HG03520 (cell line): Measurements from ENCODE around the gene CHST8.
"Not testable (repeated sequence)": the region's sequence is repeated elsewhere in the genome, so short reads cannot be mapped to it uniquely, and the experiment has no call there.

Experiments used
- ATAC-seq: cut with Tn5 transposase; IDR thresholded peaks from one replicate; pipeline ENCODE4 v1.9.1; 2021; ENCODE audit warnings: mild to moderate bottlenecking, moderate library complexity; ENCODE audit not compliant: unreplicated experiment

The CHST8 gene

DNA sequence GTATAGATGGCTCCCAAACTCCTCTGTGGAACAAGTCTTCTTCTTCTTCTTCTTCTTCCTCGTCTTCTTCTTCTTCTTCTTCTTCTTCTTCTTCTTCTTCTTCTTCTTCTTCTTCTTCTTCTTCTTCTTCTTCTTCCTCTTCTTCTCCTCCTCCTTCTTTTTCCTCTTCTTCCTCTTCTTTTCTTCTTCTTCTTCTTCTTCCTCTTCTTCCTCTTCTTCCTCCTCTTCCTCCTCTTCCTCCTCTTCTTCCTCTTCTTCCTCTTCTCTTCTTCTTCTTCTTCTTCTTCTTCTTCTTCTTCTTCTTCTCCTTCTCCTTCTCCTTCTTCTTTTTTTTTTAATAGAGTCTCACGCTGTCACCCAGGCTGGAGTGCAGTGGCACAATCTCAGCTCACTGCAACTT is 3.4 kb upstream of the CHST8 start:
- not testable (repeated sequence) for ATAC-seq

GRCh38 chr19:33618884-33619283 is 2.9 kb upstream of the CHST8 start:
- ATAC-seq: no peak

- ATAC-seq: no peak
Observed at GRCh38 chr19:33620611-33621010, 1.1 kb upstream of the CHST8 start.

DNA sequence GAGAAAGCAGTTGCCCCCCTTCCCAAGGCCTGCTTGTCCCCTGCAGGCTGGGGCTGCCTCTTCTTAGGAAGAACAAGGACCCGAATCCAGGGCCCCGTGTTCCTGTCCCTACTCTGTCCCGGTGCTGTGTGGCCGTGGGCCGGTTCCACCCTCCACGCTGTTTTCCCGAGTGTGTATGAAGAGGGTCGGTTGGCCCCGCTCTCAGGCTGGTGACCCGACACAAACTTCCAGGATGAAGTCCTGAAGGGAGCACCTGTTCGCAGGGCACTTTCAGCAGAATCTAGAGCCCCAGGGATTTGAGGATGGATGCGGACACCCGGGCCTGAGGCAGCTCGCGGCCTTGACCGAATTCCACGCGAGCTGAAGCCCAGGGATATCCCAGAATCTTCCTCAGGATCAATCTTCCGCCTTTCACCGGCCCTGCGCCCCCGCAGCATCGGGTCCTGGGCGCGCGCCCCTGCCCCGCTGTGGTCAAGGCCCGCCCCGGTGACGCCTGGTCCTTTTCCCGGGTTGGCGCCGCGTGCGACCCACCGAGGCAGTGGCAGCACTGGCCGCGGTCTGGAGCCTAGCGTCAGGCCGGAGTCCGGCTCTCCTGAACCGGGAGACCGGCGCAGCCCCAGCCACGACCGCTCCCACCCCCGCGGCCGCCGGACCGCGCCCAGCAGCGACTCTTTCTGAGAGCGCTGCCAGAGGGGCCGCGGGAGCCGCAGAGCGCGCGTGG is 528 bp upstream of the CHST8 start:
- no peak for ATAC-seq

GRCh38 chr19:33622505-33622808 is 704 bp downstream of the CHST8 start:
- ATAC-seq: no peak

- no peak for ATAC-seq
Observed at GRCh38 chr19:33622809-33623511, 1.2 kb downstream of the CHST8 start.

- no peak for ATAC-seq
Observed at GRCh38 chr19:33624586-33624985, 2.8 kb downstream of the CHST8 start.

GRCh38 chr19:33627526-33627925 is 5.8 kb downstream of the CHST8 start:
- ATAC-seq: no peak

- no peak for ATAC-seq
Observed at GRCh38 chr19:33627962-33628839, 6.4 kb downstream of the CHST8 start.

- ATAC-seq: no peak
Observed at GRCh38 chr19:33628921-33629825, 7.4 kb downstream of the CHST8 start.

DNA sequence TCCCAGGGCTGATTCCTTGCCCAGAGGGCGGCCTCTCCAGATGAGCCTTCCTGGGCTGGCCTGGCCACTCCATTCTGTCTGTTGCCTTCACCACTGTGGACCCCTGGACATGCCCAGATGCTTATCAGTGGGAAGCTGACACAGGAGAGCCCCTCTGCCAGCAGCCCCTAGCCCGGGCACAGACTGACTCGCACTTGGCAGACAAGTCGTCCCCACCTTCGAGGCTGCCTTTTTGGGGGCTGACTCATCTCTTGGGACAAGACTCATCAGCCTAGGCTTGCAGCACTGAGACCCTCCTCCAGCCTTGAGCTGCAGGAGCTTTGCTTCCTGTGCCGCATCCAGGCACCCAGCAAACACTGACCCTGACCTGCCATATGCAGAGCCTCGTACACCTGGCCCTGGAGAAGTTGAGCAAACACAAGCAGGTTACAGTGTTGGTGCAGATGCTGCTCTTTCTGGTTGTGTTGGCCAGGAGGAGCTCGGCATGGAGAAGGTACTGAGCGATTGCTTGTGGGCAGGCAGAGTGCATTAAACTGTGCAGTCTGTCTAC is 8.1 kb downstream of the CHST8 start:
- no peak for ATAC-seq

- ATAC-seq: no peak
Observed at GRCh38 chr19:33630880-33631608, 9.3 kb downstream of the CHST8 start.

GRCh38 chr19:33631609-33631973 is 9.8 kb downstream of the CHST8 start:
- no peak for ATAC-seq

- ATAC-seq: no peak
Observed at GRCh38 chr19:33634361-33635091, 12.8 kb downstream of the CHST8 start.

GRCh38 chr19:33638167-33639034 is 16.6 kb downstream of the CHST8 start:
- ATAC-seq: no peak

DNA sequence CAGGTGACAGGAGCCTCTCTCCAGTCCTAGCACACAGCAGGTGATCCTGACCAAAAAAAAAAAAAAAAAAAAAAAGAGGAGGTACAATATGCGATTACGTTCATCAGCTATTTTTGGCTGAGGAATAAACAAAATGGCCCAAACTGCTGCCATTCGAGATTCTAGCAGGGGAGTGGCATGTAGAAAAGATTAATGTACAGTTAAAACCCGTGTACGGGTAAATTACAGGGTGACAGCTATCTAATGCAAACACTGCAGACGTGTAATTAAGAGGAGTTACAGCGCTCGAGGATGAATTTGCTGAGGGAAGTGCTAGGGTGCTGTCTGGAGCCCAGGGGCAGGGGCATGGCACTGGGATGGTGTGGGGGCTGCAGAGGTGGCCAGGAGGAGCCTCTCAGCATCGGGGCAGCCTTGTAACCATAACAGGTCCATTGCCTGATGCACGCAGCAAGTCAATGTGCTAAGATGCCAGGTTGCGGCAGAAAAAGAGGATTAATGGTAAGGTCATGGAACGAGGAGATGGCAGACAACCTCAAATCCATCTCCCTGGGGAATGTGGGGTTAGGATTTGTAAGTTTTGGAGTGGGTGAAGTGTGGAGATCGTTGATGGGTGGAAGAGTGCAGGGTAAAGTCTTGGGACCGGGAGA is 17.4 kb downstream of the CHST8 start:
- ATAC-seq: no peak

- no peak for ATAC-seq
Observed at GRCh38 chr19:33640773-33641172, 19.0 kb downstream of the CHST8 start.

- no peak for ATAC-seq
Observed at GRCh38 chr19:33641261-33641660, 19.5 kb downstream of the CHST8 start.
